Measurements from ENCODE around the gene BBX.

The BBX gene

DNA sequence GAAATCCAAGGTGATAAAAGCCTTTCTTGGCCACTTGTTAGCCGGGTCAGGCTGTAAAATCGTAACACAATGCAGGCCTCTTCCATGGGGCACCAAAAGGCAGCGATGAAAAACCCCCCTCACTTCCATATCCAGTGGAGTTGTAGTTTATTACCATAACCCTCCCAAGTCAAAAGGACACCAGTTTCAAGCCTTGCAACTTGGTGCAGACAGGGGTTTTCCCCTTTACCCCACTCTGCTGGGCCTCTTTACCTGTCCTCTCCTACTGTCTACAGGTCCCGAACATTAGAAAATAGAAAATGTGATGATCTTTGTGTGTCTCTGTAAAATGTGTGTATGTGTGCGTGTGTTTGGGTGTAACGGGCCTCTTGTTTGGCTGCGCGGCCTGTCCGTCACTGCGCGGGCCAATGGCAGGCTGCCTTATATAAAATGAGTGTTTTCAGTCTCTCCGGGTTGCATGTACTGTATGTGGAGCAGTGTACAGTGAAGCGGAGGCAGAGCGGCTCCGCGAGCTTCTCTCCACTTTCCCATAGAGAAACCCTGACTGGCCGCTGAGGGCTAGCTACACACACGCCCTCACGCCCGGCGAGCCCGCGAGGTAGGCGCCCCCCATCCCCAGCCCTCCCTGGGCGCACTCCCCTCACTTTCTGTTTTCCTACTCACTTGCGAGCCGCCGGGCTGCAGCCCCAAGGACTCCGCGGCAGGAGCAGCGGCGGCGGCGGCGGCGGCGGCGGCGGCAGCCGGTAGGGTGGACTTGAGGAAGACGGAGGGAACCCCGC is at the start of gene BBX:
BBX (plus strand) TSS at position 453 of the 779 bp plus-strand sequence. CDS start 187,499 bp downstream, outside the sequence.
- peak; percentile 96 for DNase-seq (ENCODE audit: extremely low read depth, low read depth)
- no peak for TF ChIP-seq CTCF (IDR thresholded peaks at IDR 0.05; ENCODE audit: low read depth, low read length)

DNA sequence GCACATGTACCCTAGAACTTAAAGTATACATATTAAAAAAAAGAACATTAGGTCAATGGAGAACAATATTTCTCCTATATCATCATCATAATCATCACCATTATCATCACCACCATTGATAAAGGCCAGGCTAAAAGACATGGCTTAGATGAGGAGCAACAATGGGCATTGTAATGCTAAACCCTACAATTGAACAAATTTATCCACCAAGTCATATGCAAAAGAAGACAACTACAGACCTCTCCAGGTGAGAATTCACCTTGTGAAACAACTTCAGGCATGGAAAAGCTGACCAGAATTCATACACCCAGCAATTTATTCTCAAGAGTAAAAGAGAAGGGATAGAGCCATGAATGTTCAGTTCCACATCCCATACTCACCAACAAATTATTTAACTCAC is 46.3 kb upstream of the BBX start:
- TF ChIP-seq CTCF (IDR thresholded peaks at IDR 0.05; ENCODE audit: low read depth, low read length), result no peak
- DNase-seq (ENCODE audit: extremely low read depth, low read depth), result no peak

DNA sequence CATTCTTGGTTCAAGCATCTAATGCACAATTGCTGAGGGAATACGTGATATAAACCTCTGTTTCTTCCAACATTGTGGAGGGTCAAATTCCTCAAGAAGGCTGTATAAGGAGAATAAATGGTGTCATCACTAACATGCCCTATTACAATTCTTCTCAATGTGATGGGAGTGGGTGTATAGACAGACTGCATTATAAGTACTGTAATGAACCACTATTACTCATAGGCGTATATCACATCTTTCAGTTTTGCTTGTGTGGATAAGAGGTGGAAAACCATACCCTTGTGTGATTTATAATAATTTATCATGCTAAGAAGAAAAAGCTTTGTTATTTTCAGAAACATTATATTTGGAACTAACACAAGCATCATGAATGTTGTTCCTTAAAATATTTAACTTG is 35.3 kb upstream of the BBX start:
- no peak for TF ChIP-seq CTCF (IDR thresholded peaks at IDR 0.05; ENCODE audit: low read depth, low read length)

GRCh38 chr3:107488942-107489341 is 33.8 kb upstream of the BBX start:
- no peak for TF ChIP-seq CTCF (IDR thresholded peaks at IDR 0.05; ENCODE audit: low read depth, low read length)
- DNase-seq (ENCODE audit: extremely low read depth, low read depth), result no peak

More for the DNA sequence above, 35.3 kb upstream of the BBX start:
- no peak for DNase-seq (ENCODE audit: extremely low read depth, low read depth)

DNA sequence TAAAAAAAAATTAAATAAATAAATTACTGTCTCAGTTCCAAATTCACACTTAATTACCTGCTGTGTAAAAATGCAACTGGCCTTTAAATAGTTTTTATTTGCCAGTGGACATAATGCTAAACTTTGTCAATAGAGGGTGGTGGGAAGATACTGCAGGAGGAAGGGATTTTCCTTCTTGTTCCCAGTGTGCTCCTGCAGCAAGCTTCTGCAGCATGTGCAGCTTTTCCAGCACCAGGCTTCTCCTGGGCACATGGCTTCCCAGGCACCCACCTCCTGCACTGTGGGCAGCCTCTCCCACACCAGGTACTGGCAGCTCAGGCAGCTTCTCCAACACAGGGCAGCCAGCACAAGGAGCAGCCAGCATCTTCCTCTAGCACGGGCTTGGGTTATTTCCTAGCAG is 29.6 kb upstream of the BBX start:
- DNase-seq (ENCODE audit: extremely low read depth, low read depth), result no peak
- no peak for TF ChIP-seq CTCF (IDR thresholded peaks at IDR 0.05; ENCODE audit: low read depth, low read length)

DNA sequence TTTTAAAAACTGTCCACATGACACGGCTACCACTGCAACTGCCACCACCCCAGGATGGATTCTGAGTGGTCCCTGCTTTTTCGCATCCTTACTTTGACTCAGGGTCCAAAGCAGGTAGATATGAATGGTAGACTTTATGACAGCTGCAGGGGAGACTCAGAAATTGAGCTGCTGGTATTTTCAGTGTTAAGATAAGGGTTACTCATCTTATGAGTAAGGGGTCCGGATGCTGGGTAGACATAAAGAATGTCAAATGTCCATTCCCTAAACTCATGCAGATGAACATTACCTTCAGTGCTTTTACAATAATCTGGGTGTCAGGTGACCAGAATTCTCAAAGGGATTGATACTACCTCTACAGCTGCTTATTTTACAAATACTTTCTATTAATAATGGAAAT is 25.9 kb upstream of the BBX start:
- no peak for DNase-seq (ENCODE audit: extremely low read depth, low read depth)
- TF ChIP-seq CTCF (IDR thresholded peaks at IDR 0.05; ENCODE audit: low read depth, low read length), result no peak

- TF ChIP-seq CTCF (IDR thresholded peaks at IDR 0.05; ENCODE audit: low read depth, low read length), result no peak
- DNase-seq (ENCODE audit: extremely low read depth, low read depth), result no peak
Measured at GRCh38 chr3:107498646-107499045, 24.1 kb upstream of the BBX start.
